GM18502 (cell line): ENCODE results near the gene EIF2S1.
"Not testable (repeated sequence)": the region's sequence is repeated elsewhere in the genome, so short reads cannot be mapped to it uniquely, and the experiment has no call there.

ENCODE experiments used
- ATAC-seq: cut with Tn5 transposase; IDR thresholded peaks from one replicate; pipeline ENCODE4 v1.9.1; 2021; ENCODE audit warnings: mild to moderate bottlenecking; ENCODE audit not compliant: unreplicated experiment, poor library complexity

EIF2S1 gene

DNA sequence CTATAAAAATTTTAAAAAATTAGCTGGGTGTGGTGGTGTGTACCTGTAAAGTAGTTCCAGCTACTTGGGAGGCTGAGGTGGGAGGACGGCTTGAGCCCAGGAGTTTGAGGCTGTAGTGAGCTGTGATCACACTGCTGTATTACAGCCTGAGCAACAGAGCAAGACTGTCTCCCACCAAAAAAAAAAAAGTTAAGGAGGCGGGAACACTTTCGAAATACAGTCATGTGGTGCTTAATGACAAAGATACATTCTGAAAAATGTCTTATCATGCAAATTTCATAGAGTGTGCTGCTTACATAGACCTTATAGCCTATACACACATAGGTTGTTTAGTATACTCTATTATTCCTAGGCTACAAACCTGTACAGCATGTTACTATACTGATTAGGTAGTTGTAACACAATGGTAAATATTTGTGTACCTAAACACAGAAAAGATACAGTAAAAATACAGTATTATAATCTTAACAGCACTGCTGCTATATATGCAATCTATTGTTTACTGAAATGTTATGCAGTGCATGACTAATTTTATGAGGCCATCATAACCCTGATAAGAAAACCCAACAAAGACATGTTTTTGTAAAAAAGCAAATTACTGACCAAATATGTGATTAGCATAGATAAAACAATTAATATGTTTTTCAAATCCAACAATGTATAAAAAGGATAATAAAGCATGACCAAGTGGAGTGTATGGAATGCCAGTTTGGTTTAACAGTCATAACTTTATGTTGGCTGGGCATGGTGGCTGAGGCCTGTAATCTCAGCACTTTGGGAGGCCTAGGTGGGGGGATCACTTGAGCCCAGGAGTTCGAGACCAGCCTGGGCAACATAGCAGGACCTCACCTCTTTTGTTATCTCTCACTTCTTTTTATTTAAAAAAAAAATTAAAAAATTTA is 11.4 kb downstream of the EIF2S1 start:
- no peak for ATAC-seq

DNA sequence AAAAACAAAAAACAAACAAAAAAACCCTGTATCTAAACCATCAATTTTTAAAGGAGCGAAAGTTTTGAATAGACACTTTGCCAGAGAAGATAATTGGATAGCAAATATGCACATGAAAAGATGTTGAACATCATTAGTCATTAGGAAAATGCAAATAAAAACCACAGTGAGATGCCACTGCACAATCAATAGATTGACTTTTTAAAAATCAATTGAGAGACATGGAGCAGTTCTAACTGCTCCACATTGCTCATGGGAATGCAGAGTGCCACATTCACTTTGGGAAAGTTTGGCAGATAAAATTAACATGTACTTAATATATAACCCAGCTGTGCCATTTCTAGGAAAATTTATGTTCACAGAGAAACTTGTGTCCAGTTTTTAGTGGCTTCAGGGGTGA is 12.7 kb downstream of the EIF2S1 start:
- no peak for ATAC-seq

DNA sequence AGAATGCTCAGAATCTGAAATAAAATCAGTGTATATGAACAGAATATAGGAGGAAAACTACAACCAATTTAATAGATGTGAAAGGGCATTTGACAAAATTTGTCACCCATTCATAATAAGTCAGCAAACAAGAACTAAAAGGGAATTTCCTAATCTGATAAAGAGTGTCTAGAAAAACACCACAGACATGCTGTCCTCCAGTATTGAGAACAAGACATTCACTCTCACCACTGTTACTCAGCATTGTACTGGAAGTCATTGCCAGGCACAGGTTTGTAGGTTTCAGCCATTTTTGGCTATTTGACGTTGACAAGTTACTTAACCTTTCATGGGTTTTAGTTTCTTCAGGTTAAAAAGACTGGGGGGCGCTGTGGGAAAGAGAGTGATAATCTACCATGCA is 13.2 kb downstream of the EIF2S1 start:
- ATAC-seq, result peak; percentile 58

DNA sequence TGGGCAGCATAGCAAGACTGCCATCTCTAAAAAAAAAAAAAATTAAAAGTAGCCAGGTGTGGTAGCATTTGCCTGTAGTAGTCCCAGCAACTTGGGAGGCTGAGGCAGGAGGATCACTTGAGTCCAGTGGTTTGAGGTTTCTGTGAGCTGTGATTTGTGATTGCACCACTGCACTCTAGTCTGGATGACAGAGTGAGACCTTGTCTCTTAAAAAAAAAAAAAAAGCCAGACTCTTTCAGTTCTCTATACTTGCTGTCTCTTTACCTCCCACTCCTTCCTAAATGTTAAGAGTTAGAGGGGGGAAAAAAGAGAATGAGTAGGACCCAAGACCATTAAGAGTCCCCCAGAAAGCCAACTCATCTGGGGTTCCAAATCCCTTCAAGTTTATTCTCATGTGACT is 17.8 kb downstream of the EIF2S1 start:
- ATAC-seq, result no peak

DNA sequence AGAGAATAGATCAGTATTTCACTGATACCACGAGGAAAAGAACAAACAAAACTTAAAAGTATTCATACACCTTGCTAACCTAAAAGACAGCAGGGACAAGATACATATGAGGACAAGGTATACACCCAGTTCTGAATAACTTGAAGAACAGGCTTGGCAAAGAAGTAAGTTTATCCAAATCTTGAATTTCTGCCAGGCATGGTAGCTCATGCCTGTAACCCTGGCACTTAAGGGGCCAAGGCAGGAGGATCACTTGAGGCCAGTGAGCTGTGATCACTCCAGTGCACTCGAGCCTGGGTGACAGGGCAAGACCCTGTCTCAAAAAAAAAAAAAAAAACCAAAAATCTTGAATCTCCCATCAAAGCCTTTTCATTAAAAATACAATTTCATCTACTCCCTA is 25.0 kb downstream of the EIF2S1 start:
- no peak for ATAC-seq

DNA sequence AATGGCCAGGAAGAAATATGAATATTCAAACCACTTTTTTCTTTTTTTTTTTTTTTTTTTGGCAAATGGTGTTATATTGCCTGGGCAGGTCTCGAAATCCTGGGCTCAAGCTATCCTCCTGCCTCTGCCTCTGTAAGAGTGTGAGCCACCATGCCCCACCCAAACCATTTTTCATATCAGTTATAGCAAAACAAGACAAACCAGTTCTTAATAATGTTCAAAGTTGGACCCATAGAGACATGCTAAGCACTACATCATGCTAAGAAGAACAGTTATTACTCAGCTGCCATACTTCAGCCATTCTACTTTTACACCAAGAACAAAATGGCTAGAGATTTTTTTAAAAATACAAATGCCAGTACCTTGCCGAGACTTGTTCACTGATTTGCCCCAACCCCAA is 25.5 kb downstream of the EIF2S1 start:
- ATAC-seq, result no peak

DNA sequence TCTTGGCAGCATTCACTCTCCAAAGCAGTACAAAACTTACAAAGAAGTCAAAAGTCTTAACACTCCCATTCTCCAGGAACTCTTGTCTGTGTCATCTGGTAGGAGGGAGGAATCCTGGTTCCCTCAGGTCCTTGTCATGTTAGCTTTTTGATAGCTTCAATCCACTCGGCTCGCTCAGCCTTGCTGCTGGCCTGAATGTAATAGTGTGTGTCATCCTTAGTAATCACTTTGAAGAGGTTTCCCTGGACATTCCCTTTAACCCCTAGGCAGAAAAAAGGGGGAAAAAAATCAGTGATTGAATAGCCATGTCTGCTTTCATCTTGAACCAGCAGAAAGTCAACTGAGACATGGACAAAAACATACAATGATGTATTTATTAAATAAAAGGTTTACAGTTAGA is 27.1 kb downstream of the EIF2S1 start:
- ATAC-seq, result no peak

DNA sequence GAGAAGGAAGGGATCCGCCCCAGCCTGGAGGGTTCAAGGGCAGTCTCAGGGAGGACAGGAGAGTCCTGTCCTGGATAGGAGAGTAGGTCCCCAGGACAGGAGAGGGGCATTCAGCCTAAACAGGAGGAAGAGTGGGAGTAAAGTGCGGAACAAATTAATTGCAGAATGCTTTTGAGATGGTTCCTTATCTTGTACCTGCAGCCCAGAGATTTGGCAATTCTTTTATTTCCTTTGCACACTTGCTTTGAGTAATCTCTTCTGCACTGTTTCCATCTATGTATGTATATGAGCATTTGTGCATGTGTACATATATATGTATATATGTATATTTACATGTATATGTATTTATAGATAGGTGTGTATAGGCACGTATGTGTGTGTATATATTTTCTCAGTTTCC is 29.1 kb downstream of the EIF2S1 start:
- ATAC-seq, result no peak

DNA sequence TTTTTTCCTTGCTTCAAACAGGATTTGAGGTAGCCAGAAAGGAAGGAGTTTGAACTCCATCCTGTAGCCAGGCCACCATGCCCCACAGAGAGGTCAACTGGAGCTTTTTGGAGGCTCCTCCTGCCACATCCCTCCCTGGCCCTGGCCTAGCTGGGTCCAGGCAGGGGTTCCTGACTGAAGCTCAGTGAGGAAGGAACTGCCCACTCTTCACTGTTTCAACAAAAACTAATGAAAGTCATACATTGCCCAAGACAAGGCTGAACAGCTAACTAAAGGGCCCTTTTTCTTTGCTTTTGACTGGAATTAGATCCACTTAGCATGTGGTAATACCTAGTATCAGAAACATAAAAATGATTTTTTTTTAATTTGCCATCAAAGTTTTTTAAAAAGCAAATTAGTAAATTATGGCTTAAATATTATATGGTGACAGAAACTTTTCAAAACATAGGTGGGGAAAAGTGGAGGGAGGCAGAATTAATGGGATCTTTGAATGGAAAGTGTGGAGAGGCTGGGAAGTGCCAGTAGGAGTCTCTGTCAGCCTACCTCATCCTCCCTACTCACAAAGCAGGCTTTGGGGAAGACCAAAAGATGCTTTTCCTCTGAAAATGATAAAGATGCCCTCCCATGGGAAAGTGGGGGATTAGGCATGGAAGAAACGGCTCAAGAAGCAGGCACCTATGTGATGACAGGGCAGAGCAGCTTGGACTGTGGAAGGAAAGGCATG is 29.8 kb downstream of the EIF2S1 start:
- no peak for ATAC-seq

DNA sequence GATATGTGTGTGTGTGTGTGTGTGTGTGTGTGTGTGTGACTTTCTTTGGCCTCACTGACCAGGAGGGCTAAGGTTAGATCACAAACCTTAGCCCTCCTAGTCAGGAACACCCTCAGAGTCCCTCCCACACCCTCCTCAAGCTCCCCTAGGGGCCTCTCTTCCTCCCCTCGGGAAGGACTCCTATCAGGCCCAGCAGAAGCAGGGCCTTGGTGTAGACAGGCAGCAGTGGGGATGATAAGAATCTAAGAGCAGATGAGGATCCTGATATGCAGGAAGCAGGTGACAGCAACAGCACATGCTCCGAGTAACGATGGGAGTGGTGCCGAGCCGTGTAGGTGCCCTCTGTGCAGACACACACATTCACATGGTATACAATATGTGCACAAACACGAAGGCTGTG is 31.1 kb downstream of the EIF2S1 start:
- no peak for ATAC-seq

DNA sequence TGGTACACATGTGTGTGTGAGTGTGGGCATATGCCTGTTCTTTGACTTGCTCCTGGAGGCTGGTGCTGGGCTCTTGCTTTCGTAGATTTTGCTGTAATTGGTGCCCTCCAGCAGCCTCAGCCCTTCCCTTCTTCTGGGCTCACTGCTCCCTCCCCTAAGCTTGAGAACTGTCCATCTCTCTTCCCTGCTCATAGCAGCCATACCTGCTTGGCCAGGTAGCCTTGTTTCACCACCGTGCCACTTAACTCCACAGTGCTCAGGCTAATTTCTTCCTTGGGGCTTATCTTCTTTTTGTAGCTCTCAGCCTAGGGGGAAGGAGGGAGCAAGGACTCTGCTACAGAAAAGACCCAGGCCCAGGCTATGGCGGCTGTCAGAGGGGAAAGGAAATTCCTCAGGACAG is 32.0 kb downstream of the EIF2S1 start:
- no peak for ATAC-seq

DNA sequence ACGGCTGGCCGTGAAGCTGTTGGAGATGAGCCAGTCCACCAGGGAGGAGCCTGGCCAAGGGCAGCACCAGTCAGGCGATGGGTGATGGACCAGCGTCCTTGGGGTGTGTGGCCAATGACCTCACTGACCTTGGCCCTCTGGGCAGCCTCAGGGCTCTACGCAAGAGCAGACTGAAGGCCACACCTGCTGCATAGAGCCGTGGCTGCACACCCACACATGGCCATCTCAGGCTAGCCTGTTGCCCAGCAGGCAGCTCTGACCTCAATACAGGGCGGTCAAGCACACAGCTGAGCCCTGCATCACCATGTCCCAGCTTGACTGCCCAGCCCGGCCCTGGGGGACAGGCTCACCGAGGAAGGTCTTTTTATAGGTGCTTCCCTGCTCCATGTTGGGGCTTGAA is 32.7 kb downstream of the EIF2S1 start:
- ATAC-seq, result no peak

DNA sequence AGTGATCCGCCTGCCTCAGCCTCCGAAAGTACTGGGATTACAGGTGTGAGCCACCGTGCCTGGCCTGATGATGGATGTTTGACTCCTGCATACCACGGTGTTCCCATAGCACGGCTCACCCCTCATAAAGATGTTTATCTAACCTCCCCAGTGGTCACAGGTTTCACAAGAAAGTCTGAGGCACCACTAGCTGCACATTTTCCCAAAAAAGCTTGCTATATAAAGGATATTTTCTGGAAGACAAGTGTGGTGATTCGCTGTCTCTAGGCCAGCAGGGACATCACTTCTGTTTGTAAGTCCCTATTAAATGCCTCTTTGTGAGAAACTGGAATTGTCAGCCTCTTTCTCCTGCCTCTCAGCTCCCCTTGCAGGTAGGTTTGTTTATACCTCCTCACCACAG is 33.6 kb downstream of the EIF2S1 start:
- ATAC-seq, result no peak

DNA sequence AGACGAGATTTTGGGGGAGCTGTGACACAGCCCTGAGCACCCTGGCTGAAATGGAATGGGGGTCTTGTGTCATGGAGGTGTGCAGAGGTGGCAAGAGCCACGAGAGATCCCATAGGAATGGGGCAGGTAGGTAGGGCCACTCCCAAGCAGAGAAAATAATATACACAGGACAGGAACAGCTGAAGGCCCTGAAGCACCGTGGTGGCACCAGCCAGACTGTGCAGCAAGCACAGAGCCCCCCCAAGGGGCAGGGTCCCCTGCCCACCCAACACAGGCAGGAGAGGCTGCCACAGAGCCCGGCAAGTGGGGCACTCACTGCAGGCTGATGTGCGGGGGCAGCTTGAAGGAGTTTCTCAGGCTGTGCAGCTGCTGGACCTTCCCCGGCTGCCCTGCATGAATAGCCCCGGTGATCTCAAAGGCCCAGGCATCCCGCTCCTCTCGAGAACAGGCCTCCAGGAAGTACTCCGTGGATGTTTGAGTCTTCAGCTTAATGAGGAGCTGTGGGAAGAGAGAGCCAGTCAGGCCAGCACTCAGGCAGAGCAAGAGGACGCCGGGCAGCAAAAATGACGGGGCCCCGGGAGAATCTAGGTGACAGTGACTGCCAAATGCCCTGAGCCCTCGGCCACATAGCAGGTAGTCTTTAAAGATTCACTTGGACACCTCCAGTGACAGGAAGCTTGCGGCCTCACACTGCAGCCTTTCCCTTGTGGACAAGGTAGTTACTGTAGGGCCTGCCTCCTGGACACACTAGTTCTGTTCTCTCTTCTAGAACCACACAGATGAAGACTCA is 35.2 kb downstream of the EIF2S1 start:
- no peak for ATAC-seq

DNA sequence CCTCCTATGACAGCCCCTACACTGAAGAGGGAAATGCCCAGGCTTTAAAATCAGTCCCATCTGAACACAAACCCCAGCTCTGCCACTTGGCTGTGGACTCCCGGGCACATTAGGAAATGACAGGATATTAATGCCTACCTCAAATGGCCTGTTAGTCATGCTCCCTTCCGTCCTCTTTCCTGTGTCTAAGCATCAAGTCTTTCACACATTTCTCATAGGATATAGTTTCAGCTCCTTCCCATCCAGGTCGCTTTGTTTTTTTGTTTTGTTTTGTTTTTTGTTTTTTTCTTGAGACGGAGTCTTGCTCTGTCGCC is 35.7 kb downstream of the EIF2S1 start:
- ATAC-seq, result no peak

DNA sequence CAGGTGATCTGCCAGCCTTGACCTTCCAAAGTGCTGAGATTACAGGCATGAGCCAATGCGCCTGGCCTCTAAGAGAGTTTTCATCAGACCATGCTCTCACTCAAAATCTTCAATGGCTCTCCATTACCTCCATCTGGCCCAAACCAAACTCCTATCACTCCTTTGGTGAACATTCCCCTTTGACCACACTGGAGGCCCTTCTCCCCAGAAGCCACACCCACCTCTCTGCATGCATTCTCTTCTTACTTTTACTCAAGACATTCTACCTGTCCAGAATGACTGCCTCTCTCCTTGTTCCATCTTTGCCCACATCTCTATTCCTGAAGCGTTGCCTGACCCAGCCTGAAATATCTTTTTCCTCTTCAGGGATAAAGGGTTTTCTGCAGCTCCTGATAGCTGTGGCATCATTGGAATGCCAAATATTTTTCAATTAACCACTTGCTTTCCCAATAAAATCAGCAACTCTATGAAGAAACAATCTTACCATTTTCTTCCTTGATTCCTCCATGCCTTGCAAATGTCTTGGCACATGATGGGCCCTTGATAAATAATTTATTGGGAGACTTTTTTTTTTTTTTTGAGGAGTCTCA is 36.3 kb downstream of the EIF2S1 start:
- ATAC-seq, result no peak

DNA sequence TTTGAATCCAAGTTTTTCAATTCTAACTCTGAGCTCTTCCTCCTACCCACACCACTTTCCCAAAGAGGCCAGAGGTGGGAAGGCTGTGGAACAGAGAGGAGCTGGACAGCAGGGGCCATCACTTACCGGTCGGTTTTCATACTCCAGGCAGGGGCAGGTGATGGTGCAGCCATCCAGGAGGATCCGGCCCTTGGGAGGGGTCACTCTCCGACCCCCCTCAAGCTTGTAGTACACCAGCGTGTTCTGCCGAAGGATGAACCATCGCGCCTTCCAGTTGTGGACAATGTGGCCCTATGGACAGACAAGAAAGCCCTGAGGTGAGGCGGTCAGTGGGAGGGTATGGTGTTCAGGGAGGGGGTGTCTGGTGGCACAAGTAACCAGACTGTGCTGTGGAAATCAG is 37.4 kb downstream of the EIF2S1 start:
- ATAC-seq, result no peak

DNA sequence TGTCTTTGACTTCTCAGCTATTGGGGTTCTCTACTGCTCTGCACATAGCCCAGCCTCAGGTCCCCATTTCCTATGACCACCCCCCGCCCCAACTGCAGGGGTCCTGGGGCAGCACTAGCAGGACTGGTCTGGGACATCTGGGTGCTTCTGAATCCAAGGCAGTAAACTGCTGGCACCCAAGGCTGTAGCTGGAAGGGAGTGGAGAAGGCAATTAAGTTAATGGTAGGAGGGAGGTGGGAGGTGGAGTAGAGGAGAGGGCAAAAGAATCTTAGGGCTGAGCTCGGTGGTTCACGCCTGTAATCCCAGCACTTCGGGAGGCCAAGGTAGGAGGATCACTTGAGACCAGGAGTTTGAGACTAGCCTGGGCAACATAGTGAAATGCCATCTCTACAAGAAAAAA is 40.3 kb downstream of the EIF2S1 start:
- no peak for ATAC-seq

DNA sequence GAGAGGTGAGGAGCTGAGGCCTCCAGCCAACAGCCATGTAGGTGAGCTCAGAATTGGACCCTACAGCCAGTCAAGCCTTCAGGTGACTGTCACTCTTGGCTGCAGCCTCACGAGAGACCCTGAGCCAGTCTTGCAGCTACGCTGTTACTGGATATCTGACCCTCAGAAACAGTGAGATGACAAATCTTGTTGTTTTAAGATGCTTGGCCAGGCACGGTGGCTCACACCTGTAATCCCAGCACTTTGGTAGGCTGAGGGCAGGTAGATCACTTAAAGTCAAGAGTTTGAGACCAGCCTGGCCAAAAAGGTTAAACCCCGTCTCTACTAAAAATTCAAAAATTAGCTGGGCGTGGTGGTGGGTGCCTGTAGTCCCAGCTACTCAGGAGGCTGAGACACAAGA is 45.6 kb downstream of the EIF2S1 start:
- no peak for ATAC-seq

DNA sequence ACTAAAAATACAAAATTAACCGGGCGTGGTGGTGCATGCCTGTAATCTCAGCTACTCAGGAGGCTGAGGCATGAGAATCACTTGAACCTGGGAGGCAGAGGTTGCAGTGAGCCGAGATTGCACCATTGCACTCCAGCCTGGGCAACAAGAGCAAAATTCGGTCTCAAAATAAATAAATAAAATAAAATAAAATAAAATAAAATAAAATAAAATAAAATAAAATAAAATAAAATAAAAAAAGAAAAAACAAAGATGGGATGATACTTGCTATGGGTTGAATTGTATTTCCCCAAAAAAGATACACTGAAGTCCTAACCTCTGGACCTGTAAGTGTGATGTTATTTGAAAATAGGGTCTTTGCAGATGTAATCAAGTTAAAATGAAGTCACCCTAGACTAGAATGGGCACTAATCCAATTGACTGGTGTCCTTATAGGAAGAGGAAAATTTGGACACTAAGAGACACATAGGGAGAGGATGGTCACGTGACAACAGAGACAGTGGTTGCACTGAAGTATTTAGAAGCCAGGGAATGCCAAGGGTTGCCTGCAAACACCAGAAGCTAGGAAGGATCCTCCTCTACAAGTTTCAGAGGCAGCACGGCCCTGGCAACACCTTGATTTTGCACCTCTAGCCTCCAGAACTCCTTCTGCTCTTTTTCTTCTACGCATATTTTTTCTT is 48.1 kb downstream of the EIF2S1 start:
- not testable (repeated sequence) for ATAC-seq
